Ishikawa (cell line): Measurements from ENCODE around the gene TNRC6A.

Experiments used
- CREB1 ChIP-seq: IDR thresholded peaks from 2 replicates; pipeline ENCODE4 v1.6.1; 2012; ENCODE audit warnings: low read depth
- EP300 ChIP-seq: IDR thresholded peaks from 2 replicates; pipeline ENCODE4 v1.6.1; 2012; ENCODE audit warnings: borderline replicate concordance
- MAX ChIP-seq: IDR thresholded peaks from 2 replicates; pipeline ENCODE4 v1.6.1; 2012
- RAD21 ChIP-seq: IDR thresholded peaks from 2 replicates; pipeline ENCODE4 v1.6.1; 2012; ENCODE audit warnings: low read depth
- REST ChIP-seq: IDR thresholded peaks from 2 replicates; pipeline ENCODE4 v1.6.1; 2012; ENCODE audit warnings: low read depth, mild to moderate bottlenecking
- TAF1 ChIP-seq: IDR thresholded peaks from 2 replicates; pipeline ENCODE4 v1.6.1; 2012; ENCODE audit warnings: low read depth, mild to moderate bottlenecking
- TCF12 ChIP-seq: IDR thresholded peaks from 2 replicates; pipeline ENCODE4 v1.6.1; 2012; ENCODE audit warnings: low read depth
- USF1 ChIP-seq: IDR thresholded peaks from 2 replicates; pipeline ENCODE4 v1.6.1; 2012

GRCh38 chr16:24737916-24738594, 8.6 kb downstream of the TNRC6A start:
- no peak for TF ChIP-seq TCF12
- no peak for TF ChIP-seq USF1
- TF ChIP-seq EP300: no peak
- no peak for TF ChIP-seq RAD21
- TF ChIP-seq CREB1: no peak
- TF ChIP-seq MAX: no peak
- TF ChIP-seq REST: no peak
- TF ChIP-seq TAF1: no peak
